Right lobe of liver (tissue), 5 donors: ENCODE measurements around the gene CD302. TPM values are rescaled to one million over a fixed set of nuclear protein-coding genes. Genes with fewer than 3 reads are reported as not detected.

ENCODE experiments used
- total RNA-seq, 6 experiments: library from RNA; depleted of rRNA in 2 of 6; stranded (reverse); fragments of >200 nt in 2 of 6; fragmentation: NEBNext Ultra II Directional in 3 of 6; extraction: Animal tissue kit (Norgen Biotek cat#: 25700) in 3 of 6; gene quantifications; one replicate each; pipeline versions ENCODE4 v1.1.0 to v1.2.4, GENCODE V29; 2016 to 2023
- donor health status: DM: no; HTN: no; CAD: no.
- donor health status: DM: no; HTN: no; CAD: no.
- donor health status: DM: no; HTN: yes; CAD: no.
- donor health status: DM: no; HTN: yes; CAD: no.

CD302 gene
- total RNA-seq, 6 experiments from 2014 or later = 114 to 163 (median 130) TPM

Other genes starting within 250 kb of the CD302 start
- 10 to 100 TPM; 18.0 to 32.8 (median 24.2) TPM for gene BAZ2B, start 181.7 kb downstream of the CD302 start, total RNA-seq
- 10 to 100 TPM; 20.1 to 41.2 (median 29.8) TPM for gene MARCHF7, start 85.7 kb downstream of the CD302 start, total RNA-seq
- gene LY75, start 106.5 kb upstream of the CD302 start, total RNA-seq = 1 to 10 TPM in 2 of 6 experiments, under 1 TPM in 4; 0.37 to 1.4 (median 0.75) TPM